HG02870 (cell line): Measurements from ENCODE around the gene RNF152.

Experiments
- ATAC-seq: cut with Tn5 transposase; IDR thresholded peaks from one replicate; pipeline ENCODE4 v1.9.1; 2021; ENCODE audit warnings: mild to moderate bottlenecking, moderate library complexity; ENCODE audit not compliant: unreplicated experiment

The RNF152 gene

DNA sequence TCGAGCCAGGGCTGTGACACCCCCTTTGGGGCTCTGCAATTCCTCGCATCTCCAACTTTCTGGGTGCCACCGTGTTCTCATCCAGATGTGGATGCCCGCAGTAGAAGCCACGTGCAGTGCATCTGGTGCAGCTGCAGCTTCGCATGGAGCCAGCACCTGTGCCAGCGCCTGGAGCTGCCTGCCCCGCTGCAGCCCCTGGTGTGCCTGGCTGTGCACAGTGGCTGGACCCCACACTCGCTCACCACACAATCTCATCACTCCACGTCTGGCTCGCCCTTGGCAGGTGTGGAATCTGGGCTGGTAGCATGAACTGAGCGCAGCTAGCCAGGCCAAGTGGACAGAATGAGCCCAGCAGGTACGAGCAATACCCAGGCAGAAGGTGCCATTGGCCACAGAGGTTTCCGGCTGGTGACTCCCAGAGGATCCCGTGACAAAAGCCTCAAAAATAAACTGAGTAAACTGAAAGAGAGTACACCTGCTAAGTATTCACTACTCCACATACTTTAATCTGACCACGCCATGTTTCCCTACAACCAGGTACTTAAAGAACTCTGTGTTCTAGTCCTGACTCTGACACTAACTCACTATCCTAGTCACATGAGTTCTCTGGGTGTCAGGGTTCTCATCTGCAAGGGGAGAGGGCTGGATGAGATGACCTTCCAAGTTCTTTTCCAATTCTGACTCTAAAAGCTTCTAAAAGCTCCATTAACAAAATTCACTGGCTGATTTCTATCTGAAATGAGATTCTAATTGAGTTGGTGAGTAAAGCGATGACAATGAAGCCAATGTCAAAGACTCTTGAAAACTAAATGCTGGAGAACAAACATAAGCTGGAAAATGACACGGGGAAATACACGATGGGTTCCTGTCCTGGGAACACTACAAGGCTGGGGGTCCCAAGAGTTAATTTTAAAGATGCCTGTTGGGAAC lies 37.1 kb downstream of the RNF152 start:
- ATAC-seq, result no peak

DNA sequence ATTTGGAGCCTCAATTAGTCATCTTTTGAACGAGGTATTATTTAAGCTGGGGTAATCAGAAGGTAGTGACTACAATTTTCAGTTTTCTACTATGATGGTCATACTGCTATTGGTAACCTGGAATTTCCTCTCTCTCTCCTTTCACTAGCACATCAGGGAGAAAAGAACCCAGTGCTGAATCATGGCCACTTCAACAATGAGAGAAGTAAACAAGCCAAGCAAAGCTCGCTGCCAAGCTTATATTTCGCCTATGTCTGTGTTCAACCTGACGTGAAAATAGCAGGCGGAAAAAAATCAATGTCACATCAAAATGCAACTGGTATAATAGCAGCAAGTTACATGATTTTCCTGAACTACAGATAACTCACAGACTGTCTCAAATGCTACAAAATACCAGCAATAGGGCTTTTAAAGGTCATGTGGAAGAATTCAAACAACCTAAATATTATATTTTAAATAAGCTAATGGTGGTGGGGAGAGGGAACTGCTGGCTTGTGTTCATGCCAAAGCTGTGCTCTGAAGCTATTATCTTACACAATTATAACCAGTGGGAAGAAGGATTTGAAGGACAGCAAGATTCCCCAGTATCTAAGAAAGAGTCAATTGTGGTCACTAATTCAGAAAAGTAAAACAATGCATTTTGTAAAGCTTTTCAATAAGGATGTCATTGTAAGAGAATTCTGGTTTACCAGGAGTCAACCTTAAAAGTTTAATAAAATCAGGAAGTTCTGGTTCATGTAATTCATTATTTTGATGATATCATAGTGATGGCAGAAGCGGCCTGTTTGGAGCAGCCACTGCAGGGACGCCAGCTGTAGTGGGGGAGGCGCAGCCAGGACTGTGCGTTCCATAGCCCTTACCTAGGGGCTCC lies 38.0 kb downstream of the RNF152 start:
- no peak for ATAC-seq

DNA sequence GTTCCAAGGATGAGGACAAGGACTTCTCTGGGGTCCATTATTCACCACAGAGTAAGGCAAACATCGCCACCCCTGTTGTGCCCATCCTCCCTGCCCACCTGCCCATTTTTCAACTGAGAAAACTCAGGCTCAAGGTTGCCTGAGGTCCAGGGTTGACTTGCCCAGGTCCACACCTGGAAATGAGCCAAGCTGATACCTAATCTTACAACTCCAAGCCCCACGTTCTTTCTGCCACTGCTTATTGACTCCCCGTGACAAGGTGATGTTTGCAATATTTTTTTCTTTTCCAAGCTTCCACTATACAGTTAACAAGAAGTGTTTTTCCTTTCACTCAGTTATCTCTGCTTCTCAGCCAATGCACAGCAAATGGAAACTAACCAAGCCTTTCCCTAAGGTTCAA lies 39.0 kb downstream of the RNF152 start:
- no peak for ATAC-seq

DNA sequence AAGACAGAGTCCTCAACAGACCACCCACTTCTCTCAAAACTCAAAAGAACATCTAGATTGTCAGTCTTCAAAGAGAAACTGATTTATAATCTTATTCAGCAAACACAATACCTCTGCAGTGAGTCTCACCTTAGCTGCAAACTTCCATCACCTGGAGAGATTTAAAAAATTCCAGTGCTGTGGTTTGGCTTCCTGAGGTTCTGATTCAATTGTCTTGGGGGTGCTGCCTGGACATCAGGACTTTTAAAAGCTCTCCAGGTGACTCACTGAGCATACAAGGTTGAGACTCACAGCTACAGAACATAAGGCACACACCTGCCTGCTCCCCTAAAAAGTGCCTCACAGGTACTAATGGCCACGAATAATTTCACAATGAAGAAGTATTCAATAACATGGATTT lies 40.3 kb downstream of the RNF152 start:
- no peak for ATAC-seq

DNA sequence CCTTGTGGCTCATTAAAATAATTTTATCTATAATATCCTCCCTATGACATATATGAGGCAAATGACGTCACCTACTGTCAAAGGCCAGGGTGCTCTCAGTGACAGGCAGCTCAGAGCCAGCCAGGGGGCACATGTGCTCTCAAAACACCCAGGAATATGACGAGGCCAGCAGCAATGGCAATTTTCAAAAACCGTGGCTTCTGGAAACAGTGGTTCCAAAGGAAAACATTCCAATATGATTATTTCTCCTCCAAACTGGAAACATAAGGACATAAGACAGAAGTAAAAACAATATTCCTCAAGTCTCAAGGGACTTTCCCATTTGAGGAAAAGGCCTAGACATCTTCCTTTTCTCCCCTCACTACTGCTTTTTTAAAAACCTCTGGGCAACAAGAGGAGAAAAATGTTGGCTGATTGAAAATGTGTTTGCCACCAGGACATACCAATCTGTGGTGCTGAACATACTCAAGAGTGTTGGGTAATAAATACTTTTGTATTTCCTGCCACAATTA lies 40.8 kb downstream of the RNF152 start:
- ATAC-seq, result no peak

DNA sequence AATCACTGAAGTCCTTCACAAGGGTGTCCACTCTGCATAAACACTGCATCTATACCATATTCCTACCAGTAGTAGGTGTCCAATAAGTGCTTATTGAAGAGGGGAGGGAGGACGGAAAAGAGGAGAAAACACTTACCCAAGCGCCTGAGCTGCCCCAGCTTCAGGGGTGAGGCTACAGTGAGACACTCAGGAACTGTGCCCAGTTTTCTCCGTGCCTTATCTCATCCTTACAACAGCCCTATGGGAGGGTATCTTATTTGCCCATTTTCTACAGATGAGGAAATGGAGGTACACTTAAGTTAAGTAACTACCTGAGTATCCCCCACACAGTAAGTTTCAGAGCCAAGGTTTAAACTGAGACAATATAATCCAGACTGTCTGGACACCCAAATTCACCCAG lies 41.5 kb downstream of the RNF152 start:
- ATAC-seq, result no peak

DNA sequence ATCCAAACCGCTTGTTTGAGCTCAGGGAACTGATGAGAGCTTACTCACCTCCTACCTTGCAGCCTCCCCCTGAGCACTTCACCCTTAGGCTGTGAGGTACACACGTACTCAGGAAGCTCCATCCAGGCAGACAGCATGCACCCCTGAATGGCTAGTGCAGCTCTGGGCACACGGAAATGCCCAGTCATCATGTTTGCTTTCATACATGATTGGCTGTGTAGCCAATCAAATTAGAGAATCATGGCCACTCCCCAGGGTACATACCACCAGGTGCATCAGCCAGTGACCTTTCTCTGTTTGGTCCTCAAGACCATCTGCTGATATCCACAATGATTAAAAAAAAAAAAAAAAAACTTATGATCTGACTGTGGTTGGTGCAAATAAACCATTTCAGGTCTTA lies 42.1 kb downstream of the RNF152 start:
- ATAC-seq, result no peak

DNA sequence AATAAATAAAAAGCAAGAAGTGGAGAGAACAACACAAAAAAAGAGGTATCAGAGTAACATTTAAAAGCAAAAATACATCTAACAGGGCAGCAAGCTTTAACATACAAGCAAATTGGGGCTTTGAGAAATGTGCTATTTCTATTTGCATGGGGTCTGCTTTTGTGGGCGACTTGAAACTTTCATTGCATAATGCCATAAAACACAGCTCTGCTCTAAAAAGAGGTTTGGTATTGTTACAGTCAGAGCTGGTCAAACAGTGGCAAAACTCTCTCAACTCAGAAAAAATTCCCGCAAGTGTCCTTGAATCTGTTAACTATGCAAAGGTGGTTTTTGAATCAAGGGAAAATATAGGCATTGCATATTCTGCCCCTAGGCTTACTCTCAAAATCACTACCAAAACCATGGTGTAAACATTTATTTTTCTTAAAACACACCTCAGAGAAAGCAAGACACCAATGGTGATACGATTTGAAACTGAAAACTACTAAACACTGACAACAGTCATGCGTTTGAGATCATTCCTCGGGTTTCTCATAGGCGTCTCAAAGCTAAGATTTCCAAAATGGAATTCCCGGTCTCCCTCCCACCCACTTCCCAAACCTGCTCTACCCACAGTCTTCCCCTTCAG lies 45.5 kb downstream of the RNF152 start:
- ATAC-seq, result peak; percentile 60

DNA sequence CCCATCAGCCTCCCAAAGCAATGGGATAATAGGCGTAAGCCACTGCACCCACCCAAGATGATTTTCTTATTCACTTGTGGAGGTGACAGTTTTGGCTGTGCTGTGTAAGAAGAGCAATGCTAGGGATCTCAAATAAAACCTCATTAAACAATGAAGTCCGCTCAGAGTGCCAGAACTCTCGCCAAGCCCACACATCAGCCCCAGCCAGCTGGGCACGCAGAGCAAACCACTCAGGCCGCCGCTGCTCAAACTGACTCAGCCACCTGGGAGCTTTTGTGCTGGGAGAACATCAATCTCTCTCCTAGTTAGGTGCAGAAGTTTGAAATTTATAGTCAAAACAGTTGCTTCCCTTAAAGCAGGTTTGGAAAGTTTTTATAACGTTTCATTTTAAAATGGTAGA lies 47.6 kb downstream of the RNF152 start:
- ATAC-seq, result no peak

DNA sequence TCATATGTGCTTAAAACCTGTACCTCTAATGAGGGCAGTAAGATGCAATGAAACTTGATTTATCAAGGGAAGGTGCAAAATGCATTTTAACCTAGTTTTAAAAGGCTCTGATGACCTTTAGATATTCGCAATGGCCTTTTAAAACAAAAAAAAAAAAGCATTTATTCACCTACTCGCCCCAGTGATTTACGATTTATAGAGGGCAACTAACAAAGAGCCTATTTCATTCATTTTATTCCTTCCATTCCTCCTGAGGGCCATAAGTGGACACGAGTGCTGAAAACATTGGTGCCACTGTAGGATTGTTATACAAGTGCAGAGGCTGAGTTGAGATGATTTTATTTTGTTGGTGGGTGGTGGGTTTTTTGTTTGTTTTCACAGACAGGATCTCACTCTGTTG lies 48.1 kb downstream of the RNF152 start:
- ATAC-seq, result no peak

DNA sequence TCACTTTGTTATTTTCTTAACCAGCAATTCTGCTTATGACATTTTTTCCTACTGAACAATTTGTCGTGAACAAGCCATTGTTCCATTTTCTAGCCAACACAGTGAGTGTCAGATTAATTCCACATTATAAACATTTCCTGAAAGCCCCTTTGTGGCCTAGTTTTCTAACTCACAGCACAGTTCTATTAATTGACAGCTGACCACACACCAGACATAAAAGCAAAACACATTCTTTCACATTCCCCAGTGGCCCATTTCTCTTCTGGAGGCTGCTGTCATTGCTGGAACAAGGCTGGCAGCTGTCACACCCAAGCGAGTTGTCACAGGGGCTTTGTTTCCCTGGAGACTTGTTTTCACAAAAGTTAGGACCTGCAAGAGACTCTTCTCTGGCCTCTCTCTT lies 50.7 kb downstream of the RNF152 start:
- no peak for ATAC-seq

DNA sequence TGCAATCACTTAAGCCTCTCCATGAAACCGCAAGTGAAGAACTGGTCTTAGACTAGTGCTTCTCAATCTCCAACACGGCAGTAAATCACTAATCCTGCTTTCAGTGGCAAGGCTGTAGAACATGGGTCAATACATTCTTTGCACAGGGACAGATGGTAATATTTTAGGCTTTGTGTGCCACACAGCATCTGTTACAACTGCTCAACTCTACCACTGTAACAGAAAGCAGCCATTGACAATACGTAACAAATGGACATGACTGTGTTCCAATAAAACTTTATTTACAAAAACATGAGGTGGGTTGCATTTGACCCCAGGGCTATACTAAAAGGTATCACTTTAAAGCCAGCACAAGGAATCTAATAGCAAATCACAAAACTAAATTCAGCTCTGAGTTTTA lies 51.1 kb downstream of the RNF152 start:
- no peak for ATAC-seq

DNA sequence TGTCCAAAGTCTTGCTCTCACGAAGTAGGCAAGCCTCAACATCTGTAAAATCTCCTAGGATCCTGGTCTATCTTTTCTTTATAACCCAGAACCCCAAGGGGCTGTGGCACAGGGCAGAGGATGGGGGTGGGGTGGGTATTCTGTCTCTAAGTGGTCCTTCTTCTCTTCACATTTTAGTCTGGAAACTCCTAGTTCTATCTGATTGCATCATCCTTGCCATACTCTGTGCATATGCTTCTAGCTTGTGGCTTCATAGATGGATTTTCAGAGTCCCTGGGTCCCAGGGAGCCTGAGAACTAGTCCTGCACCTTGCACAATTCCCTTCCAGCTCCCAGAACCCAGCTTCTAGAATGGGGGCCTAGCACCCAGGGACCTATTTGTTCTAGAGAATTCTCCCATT lies 52.5 kb downstream of the RNF152 start:
- no peak for ATAC-seq

DNA sequence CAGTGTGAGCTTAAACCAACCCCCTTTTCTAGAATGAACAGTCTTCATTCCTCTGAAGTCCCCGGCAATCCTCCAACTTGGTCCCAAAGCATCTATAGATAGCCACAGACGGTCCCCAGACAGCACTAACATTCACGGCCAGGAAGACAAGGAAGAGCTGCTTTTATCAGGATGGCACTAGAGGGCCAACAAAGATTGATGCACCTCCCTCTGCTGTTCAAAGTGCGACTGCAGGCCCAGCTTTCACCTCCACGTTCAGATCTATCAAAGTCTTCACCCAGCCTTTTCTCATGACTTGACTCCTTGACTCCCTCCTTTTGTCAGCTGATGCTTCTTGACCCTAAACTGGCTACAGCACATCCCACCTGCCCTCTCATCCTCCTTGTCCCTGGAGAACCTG lies 54.3 kb downstream of the RNF152 start:
- no peak for ATAC-seq

DNA sequence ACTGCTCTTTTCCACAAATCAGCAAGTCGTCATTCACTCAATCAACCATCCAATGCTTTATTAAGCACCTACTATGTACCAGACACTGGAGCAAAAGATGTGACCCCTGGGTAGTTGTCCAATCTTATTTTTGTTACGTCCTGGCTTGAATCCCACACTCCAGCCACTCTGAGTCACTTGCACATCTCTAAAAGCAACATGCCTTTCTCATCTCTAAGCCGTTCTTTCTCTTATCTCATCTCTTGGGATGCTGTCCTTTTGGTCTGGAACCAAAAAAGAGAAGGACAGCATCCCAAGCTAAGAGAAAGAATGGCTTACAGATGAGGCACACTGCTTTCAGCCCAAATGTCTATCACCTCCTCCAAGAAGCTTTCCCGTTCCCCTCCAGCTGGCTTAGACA lies 58.8 kb downstream of the RNF152 start:
- ATAC-seq, result no peak

DNA sequence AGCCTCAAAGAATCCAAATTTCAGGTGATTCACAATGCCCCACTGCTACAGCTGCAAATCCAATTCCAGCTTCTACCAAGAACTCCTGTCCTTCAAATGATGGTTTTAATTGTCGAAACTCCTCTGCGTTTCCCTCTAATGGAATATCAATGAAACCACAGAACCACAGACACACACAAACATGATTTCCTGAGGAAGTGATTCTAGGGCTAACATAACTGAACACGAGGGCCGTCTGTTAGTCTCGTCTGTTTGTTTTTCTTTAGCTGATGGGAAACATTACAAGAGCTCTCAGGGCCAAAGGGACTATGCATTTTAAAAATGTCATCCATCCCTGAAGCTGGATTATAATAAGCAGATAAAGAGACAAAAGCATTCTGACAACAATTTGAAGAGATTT lies 59.4 kb downstream of the RNF152 start:
- no peak for ATAC-seq

DNA sequence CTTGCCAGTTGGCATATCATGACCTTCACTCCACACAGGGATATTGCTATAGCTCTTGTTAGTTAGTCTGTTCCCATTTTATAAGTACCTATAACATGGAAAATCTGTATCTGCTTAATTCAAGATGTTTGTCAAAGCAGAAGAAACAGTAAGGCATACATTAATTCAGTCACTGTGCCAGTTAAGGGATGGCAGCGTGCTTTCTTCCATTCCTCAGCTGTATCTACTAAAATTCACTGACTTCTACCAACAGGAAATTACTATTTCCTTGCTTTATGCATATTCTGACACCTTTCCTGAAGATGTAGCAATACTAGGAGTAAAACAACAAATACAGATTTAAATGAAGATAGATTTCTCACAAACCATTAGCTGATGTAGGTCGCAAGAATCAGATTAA lies 59.9 kb downstream of the RNF152 start:
- ATAC-seq, result no peak

DNA sequence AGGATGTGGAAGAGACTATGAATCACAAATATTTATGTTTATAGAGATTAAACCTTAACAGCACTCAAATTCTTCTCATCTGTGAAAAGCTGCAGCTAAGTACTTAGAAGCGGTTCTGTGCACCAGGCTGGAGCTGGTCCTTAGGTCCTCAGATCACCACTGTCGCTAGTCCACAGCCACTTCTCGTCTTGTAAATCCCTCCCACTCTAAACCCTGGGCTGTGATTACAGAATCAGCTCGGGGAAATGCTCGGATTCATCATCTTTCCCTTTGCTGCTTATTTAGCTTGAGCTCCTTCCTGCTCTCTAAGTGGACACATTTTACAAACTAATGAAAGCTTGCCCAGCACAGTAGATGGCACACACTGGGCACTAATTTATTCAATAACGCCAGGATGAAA lies 61.7 kb downstream of the RNF152 start:
- ATAC-seq, result no peak

DNA sequence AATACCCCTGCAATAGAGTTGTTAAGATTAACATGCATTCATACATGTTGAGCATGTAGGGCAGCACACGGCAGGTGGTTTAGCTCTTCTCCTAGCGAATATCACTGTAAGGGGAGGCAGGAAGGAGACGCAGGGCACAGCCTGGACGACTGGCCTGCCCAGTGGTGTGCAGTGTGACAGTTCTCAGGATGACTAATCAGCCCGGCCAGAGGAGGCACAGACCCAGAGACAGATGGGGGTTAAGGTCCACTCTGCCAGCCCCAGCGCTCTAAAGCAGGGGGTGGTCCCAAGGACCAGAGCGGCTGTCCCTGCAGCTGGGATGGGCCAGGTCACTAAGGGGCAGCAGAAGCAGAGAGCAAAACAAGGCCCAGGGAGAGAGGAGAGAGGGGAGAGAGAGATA lies 63.7 kb downstream of the RNF152 start:
- no peak for ATAC-seq

DNA sequence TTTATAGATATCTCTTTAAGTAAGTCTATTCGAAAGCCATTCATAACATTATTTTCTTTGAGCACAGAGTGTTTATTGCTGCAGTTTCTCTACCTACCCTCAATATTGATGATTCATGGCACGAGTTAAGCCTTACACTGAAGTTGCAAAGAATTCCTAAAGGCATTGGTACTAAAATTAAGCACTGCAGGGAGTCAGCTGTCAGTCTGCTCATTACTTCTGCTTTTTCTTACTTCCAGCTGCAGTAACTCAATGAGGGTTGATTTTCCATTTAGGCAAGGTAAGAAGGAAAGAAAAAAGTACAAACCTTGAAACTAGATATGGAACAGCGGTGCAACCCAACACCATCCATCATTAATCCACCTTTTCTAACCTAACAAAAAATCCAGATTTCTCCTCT lies 65.2 kb downstream of the RNF152 start:
- ATAC-seq, result no peak

DNA sequence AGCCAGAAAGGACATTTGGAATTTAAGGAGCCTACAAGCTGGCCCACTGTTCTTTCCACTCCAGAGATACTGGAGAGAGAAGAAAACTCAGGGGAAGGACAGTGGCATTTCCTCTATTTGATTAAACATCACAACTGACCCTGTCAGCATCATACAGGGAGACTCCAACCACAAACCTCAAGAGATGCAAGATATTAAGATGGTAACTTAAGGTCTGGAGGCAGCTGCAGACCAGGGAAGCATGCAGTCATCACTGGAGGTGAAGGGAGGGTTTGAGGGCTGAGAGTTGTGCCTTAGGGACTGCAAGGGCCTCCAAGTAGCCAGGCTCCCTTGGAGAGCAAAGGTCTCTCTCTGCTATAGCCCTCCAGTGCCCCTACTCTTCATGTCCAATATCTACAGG lies 67.4 kb downstream of the RNF152 start:
- ATAC-seq, result no peak
